Liver (tissue), 9 donors: ENCODE data around the gene GFY. TPM values are rescaled to one million over a fixed set of nuclear protein-coding genes. Genes with fewer than 3 reads are reported as not detected.

ENCODE experiments used
- DNase-seq: peaks from one replicate; pipeline ENCODE4 v3.0.0-alpha.2; 2017; ENCODE audit warnings: low spot score
- H3K27ac ChIP-seq, 2 donors: one replicate each; pipeline ENCODE4 v1.7.0; 2013; ENCODE audit warnings: inconsistent platforms in 2 of 2, low read length in 2 of 2, control low read depth in 1 of 2, low read depth in 1 of 2, mild to moderate bottlenecking in 1 of 2
- H3K27me3 ChIP-seq, 4 donors: one replicate each; pipeline versions ENCODE4 v1.6.1 to v1.7.0; 2013; ENCODE audit warnings: low read length in 3 of 4, inconsistent platforms in 1 of 4, mild to moderate bottlenecking in 1 of 4, moderate library complexity in 1 of 4; ENCODE audit not compliant: control insufficient read depth in 4 of 4, insufficient read depth in 4 of 4
- H3K36me3 ChIP-seq, 4 donors: one replicate each; pipeline versions ENCODE4 v1.6.1 to v1.7.0; 2013; ENCODE audit warnings: low read length in 3 of 4, mild to moderate bottlenecking in 3 of 4, low read depth in 1 of 4, moderate library complexity in 1 of 4; ENCODE audit not compliant: control insufficient read depth in 4 of 4, insufficient read depth in 3 of 4
- H3K4me1 ChIP-seq, 4 donors: one replicate each; pipeline versions ENCODE4 v1.6.1 to v1.7.0; 2013; ENCODE audit warnings: low read length in 3 of 4, mild to moderate bottlenecking in 3 of 4, moderate library complexity in 1 of 4; ENCODE audit not compliant: control insufficient read depth in 4 of 4, insufficient read depth in 4 of 4
- H3K4me3 ChIP-seq, 3 donors: one replicate each; pipeline versions ENCODE4 v1.6.1 to v1.7.0; 2013; ENCODE audit warnings: low read length in 3 of 3, control low read depth in 1 of 3, low read depth in 1 of 3, mild to moderate bottlenecking in 1 of 3
- H3K9ac ChIP-seq, 2 donors: one replicate each; pipeline ENCODE4 v1.7.0; 2013; ENCODE audit warnings: low read length in 2 of 2, mild to moderate bottlenecking in 2 of 2, moderate library complexity in 2 of 2, control low read depth in 1 of 2, low read depth in 1 of 2
- H3K9me3 ChIP-seq, 4 donors: one replicate each; pipeline versions ENCODE4 v1.6.1 to v1.7.0; 2013; ENCODE audit warnings: low read length in 3 of 4; ENCODE audit not compliant: control insufficient read depth in 4 of 4
- FOXA1 ChIP-seq: IDR thresholded peaks from 2 replicates; pipeline ENCODE4 v1.6.1; 2016; ENCODE audit warnings: antibody characterized with exemption
- FOXA2 ChIP-seq: IDR thresholded peaks from 2 replicates; pipeline ENCODE4 v1.6.1; 2016; ENCODE audit warnings: antibody characterized with exemption
- GABPA ChIP-seq, 2 donors: IDR thresholded peaks in 1 of 2; conservative IDR thresholded peaks in 1 of 2; 2 replicates each; pipeline ENCODE4 v1.6.1; 2016; ENCODE audit warnings: antibody characterized with exemption in 2 of 2, mild to moderate bottlenecking in 1 of 2, moderate library complexity in 1 of 2
- HNF4A ChIP-seq, 2 donors: conservative IDR thresholded peaks; 2 replicates each; pipeline ENCODE4 v1.6.1; 2016; ENCODE audit warnings: antibody characterized with exemption in 2 of 2, mild to moderate bottlenecking in 2 of 2
- HNF4G ChIP-seq: IDR thresholded peaks from 2 replicates; pipeline ENCODE4 v1.6.1; 2016; ENCODE audit warnings: antibody characterized with exemption
- RAD21 ChIP-seq, 2 donors: IDR thresholded peaks; 2 replicates each; pipeline ENCODE4 v1.6.1; 2016; ENCODE audit warnings: antibody characterized with exemption in 2 of 2, mild to moderate bottlenecking in 2 of 2
- RXRA ChIP-seq, 2 donors: IDR thresholded peaks; 2 replicates each; pipeline ENCODE4 v1.6.1; 2017 to 2018; ENCODE audit warnings: antibody characterized with exemption in 2 of 2, mild to moderate bottlenecking in 1 of 2
- YY1 ChIP-seq: IDR thresholded peaks from 2 replicates; pipeline ENCODE4 v1.6.1; 2016; ENCODE audit warnings: antibody characterized with exemption, mild to moderate bottlenecking
- WGBS: extraction: QIAGEN DNeasy Blood & Tissue Kit; methylation state at CpG from one replicate; pipeline ENCODE4 v1.1.7; 2013; 5-methylcytosine and 5-hydroxymethylcytosine counted together
- polyA plus RNA-seq, 2 donors: library from polyadenylated mRNA; stranded (reverse) in 1 of 2; unstranded in 1 of 2; fragments of 200-250 nt in 1 of 2; fragments of >200 nt in 1 of 2; fragmentation: Nextera tagmentation in 1 of 2; extraction: Ambion mirVana in 1 of 2; gene quantifications; one replicate each; pipeline versions ENCODE4 v1.2.1 to v1.2.3, GENCODE V29; 2013 to 2015
- total RNA-seq, 2 donors: library from RNA; depleted of rRNA; stranded (reverse); fragments of >200 nt; gene quantifications; one replicate each; pipeline ENCODE4 v1.2.3, GENCODE V29; 2014
- TF ChIP-seq, protein P1 (sequence below): IDR thresholded peaks from 2 replicates; pipeline ENCODE4 v1.6.1; 2016; ENCODE audit warnings: antibody characterized with exemption, mild to moderate bottlenecking
- TF ChIP-seq, protein P2 (sequence below): IDR thresholded peaks from 2 replicates; pipeline ENCODE4 v1.6.1; 2016; ENCODE audit warnings: antibody characterized with exemption
- TF ChIP-seq, protein P3 (sequence below): IDR thresholded peaks from 2 replicates; pipeline ENCODE4 v1.6.1; 2016; ENCODE audit warnings: antibody characterized with exemption
- TF ChIP-seq, protein P4 (sequence below): IDR thresholded peaks from 2 replicates; pipeline ENCODE4 v1.6.1; 2016; ENCODE audit warnings: antibody characterized with exemption
- donor health status: healthy.
- donor health status: healthy.
- donor health status: healthy.
- donor health status: healthy.
- donor health status: healthy.

GFY gene
- total and polyA plus RNA-seq, 4 donors = not detected

DNA sequence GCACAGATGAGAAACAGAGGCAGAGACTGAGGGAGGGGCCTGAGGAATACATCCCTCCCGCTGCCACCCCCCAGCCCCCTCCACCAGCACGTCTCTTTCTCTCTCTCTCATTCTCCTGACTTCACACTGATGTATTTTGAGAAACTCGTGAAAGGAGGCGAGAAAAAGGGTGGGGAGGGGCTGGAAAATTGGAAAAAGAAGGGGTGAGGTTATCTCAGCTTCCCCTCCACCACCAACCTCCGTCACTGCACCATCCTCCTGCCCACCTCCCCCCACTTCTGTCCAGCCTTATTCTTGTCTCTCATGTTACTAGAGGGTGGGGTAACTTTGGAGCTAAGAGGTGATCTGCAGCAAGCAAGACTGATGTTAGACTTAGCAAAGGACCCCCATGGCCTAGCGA, 14.6 kb downstream of the GFY start:
- H3K27ac ChIP-seq = no peak overlapping the region
- no peaks in the 10 kb centered on the region for H3K36me3 ChIP-seq
- peaks cover 0 to 8% (median 3%) of the 10 kb centered on the region in 4 donors for H3K4me1 ChIP-seq
- WGBS = 37% methylated on average over 6 of the region's 6 CpGs
- H3K27me3 ChIP-seq = peaks cover 0 to 3% (median 3%) of the 10 kb centered on the region in 4 donors
- no peak for DNase-seq
- H3K9ac ChIP-seq = no peak overlapping the region
- TF ChIP-seq HNF4A (conservative IDR thresholded peaks at IDR 0.05) = no peak
- TF ChIP-seq, protein P1, sequence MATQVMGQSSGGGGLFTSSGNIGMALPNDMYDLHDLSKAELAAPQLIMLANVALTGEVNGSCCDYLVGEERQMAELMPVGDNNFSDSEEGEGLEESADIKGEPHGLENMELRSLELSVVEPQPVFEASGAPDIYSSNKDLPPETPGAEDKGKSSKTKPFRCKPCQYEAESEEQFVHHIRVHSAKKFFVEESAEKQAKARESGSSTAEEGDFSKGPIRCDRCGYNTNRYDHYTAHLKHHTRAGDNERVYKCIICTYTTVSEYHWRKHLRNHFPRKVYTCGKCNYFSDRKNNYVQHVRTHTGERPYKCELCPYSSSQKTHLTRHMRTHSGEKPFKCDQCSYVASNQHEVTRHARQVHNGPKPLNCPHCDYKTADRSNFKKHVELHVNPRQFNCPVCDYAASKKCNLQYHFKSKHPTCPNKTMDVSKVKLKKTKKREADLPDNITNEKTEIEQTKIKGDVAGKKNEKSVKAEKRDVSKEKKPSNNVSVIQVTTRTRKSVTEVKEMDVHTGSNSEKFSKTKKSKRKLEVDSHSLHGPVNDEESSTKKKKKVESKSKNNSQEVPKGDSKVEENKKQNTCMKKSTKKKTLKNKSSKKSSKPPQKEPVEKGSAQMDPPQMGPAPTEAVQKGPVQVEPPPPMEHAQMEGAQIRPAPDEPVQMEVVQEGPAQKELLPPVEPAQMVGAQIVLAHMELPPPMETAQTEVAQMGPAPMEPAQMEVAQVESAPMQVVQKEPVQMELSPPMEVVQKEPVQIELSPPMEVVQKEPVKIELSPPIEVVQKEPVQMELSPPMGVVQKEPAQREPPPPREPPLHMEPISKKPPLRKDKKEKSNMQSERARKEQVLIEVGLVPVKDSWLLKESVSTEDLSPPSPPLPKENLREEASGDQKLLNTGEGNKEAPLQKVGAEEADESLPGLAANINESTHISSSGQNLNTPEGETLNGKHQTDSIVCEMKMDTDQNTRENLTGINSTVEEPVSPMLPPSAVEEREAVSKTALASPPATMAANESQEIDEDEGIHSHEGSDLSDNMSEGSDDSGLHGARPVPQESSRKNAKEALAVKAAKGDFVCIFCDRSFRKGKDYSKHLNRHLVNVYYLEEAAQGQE = no peak
- no peak for TF ChIP-seq FOXA2
- TF ChIP-seq YY1 = no peak
- TF ChIP-seq RXRA (IDR thresholded peaks at IDR 0.05) = no peak
- TF ChIP-seq, protein P2, sequence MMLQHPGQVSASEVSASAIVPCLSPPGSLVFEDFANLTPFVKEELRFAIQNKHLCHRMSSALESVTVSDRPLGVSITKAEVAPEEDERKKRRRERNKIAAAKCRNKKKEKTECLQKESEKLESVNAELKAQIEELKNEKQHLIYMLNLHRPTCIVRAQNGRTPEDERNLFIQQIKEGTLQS = no peak
- no peak overlapping the region for H3K4me3 ChIP-seq
- no peaks in the 10 kb centered on the region for H3K9me3 ChIP-seq

DNA sequence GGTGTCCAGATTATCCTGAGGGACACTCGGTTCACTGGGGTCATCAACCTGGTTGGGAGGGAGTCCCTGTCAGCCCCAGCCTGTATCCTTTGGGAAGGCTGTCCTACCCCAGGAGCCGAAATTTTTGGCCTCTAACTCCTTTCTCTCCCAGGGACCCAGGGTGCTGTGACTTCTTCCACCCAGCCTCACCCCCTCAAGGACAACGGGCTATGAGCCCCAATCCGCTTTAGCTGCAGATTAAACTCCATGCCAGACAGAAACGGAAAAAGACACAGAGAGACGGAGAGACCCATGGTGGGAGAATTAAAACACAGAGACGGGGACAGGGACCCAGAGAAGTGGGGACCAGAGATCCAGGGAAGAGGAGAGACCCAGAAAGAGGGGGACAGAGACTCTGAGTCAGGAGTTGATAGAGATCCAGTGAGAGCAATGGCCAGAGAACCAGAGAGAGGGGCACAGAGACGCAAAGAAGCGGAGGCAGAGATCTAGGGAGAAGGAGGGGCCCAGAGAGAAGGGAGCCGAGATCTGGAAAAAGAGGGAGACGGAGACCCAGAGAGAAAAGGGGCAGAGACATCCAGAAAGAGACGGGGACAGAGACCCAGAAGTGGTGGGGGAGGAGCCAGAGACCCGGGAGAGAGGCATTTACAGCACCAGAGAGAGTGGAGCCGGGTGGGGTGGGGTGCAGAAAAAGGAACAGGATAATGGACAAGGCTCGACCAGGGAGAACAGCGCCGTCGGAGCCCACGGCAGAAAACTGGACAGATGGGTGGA, 15.4 kb downstream of the GFY start:
- H3K4me3 ChIP-seq = no peak overlapping the region
- peaks cover 0 to 3% (median 1%) of the 10 kb centered on the region in 4 donors for H3K27me3 ChIP-seq
- H3K9me3 ChIP-seq = no peaks in the 10 kb centered on the region
- no peak for DNase-seq
- H3K36me3 ChIP-seq = no peaks in the 10 kb centered on the region
- peaks cover 0 to 8% (median 3%) of the 10 kb centered on the region in 4 donors for H3K4me1 ChIP-seq
- H3K27ac ChIP-seq = no peak overlapping the region
- TF ChIP-seq, protein P3, sequence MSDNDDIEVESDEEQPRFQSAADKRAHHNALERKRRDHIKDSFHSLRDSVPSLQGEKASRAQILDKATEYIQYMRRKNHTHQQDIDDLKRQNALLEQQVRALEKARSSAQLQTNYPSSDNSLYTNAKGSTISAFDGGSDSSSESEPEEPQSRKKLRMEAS = no peak
- 30% methylated on average over 19 of the region's 19 CpGs for WGBS
- no peak overlapping the region for H3K9ac ChIP-seq

DNA sequence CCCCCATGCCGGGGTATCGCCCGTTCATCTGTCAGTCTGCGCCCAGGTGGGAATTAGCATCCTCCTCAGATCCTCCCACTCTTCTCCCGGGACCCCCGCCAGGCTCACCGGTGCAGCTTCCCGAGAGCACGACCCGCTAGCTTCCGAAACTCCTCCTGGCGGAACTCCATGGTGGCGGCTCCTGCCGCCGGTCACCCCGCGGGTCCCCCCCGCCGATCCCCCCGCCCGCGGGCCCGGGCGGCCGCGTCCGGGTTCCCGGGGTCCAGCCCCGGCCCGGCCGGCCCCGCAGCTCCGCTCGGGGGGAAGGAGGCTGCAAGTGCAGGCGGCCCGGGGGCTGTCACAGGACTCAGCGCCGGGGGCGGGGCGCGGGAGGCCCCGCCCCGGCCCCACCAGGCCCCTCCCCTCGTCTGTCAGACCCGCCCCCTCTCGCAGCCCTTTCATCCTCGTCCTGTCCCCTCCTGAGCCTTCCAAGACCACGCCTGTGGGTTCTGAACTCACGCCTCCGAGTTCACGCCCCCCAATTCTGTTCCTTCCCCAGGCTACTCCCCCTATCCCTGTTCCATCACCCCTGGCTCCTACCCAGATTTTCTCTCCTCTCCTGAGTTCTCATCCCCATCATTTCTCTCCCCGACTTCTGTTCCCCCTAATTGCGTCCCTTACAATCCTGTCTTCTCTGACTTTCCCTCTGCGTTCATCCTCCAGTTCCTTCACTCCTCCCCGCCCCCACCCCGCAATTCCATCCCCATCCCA, 16.2 kb downstream of the GFY start, which contains the start of gene SLC17A7:
TSS of gene SLC17A7 (minus strand) at position 318 of the 750 bp plus-strand sequence. CDS start at position 170, 148 bp downstream.
- TF ChIP-seq, protein P2 = no peak
- TF ChIP-seq FOXA2 (no peak), RXRA (IDR thresholded peaks at IDR 0.05) (no peak), GABPA (IDR thresholded peaks at IDR 0.05 in 1 of 2, conservative IDR thresholded peaks at IDR 0.05 in 1 of 2) (no peak), HNF4G (no peak), FOXA1 (no peak), RAD21 (IDR thresholded peaks at IDR 0.05) (no peak), HNF4A (conservative IDR thresholded peaks at IDR 0.05) (no peak)
- TF ChIP-seq, protein P4, sequence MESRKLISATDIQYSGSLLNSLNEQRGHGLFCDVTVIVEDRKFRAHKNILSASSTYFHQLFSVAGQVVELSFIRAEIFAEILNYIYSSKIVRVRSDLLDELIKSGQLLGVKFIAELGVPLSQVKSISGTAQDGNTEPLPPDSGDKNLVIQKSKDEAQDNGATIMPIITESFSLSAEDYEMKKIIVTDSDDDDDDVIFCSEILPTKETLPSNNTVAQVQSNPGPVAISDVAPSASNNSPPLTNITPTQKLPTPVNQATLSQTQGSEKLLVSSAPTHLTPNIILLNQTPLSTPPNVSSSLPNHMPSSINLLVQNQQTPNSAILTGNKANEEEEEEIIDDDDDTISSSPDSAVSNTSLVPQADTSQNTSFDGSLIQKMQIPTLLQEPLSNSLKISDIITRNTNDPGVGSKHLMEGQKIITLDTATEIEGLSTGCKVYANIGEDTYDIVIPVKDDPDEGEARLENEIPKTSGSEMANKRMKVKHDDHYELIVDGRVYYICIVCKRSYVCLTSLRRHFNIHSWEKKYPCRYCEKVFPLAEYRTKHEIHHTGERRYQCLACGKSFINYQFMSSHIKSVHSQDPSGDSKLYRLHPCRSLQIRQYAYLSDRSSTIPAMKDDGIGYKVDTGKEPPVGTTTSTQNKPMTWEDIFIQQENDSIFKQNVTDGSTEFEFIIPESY = no peak
- TF ChIP-seq, protein P3 = no peak
- WGBS = 8% methylated on average over 56 of the region's 56 CpGs
- Histone ChIP-seq H3K9ac (no peak within 1 kb of the TSS), H3K36me3 (peaks cover 0 to 2% (median 0%) of the 10 kb centered on the region in 4 donors), H3K4me3 (peak within 1 kb of the TSS in 1 of 3 donors; percentile 28), H3K9me3 (no peaks in the 10 kb centered on the region), H3K4me1 (peaks cover 0 to 8% (median 3%) of the 10 kb centered on the region in 4 donors), H3K27ac (no peak within 1 kb of the TSS), H3K27me3 (peaks cover 0 to 3% (median 1%) of the 10 kb centered on the region in 4 donors)
- no peak for DNase-seq
